A673 (cell line): Measurements from ENCODE around the gene SCPEP1.

Experiments used
- EZH2 ChIP-seq: fragments of 200-600 bp; sonication (generic); IDR thresholded peaks from 2 replicates; pipeline ENCODE4 v1.6.1; 2017; ENCODE audit warnings: borderline replicate concordance, low read depth, mild to moderate bottlenecking, mixed read lengths, antibody characterized with exemption, low read length; ENCODE audit not compliant: poor library complexity, severe bottlenecking
- TF ChIP-seq, protein P1 (sequence below): fragments of 300-800, 200-600 bp; sonication (generic); conservative IDR thresholded peaks from 2 replicates; pipeline ENCODE4 v1.5.1; 2017; ENCODE audit warnings: low read depth, mild to moderate bottlenecking, antibody characterized with exemption, low read length, moderate library complexity, mixed read lengths

GRCh38 chr17:56948491-56948890 is 29.4 kb upstream of the SCPEP1 start:
- TF ChIP-seq, protein P1, sequence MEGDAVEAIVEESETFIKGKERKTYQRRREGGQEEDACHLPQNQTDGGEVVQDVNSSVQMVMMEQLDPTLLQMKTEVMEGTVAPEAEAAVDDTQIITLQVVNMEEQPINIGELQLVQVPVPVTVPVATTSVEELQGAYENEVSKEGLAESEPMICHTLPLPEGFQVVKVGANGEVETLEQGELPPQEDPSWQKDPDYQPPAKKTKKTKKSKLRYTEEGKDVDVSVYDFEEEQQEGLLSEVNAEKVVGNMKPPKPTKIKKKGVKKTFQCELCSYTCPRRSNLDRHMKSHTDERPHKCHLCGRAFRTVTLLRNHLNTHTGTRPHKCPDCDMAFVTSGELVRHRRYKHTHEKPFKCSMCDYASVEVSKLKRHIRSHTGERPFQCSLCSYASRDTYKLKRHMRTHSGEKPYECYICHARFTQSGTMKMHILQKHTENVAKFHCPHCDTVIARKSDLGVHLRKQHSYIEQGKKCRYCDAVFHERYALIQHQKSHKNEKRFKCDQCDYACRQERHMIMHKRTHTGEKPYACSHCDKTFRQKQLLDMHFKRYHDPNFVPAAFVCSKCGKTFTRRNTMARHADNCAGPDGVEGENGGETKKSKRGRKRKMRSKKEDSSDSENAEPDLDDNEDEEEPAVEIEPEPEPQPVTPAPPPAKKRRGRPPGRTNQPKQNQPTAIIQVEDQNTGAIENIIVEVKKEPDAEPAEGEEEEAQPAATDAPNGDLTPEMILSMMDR, result no peak
- TF ChIP-seq EZH2, result no peak
